ENCODE measurements around the gene RPL11. TPM values are rescaled to one million over a fixed set of nuclear protein-coding genes. Genes with fewer than 3 reads are reported as not detected.

Gene RPL11
- total RNA-seq, 3 donors from 2014 or later (not counting 1 experiment from before 2014, with no cell fraction given) = 609 to 795 (median 740) TPM

DNA sequence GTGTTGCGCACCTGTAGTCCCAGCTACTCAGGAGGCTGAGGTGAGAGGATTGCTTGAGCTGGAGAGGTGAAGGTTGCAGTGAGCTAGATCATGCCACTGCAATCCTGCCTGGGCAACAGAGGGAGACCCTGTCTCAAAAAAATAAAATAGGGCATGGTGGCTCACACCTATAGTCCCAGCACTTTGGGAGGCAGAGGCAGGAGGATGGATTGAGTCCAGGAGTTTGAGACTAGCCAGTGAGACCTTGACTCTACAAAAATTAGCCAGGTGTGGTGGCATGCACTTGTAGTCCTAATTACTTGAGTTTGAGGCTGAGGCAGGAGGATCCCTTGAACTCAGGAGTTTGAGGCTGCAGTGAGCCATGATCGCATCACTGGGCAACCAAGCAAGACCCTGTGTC is 9.7 kb downstream of the RPL11 start:
- Histone ChIP-seq H3K4me3 (ENCODE audit: low read length) (no peak overlapping the region), H3K27me3 (ENCODE audit: control insufficient read depth, insufficient read depth, low read length) (no peaks in the 10 kb centered on the region), H3K9me3 (ENCODE audit: control insufficient read depth, insufficient read depth, low read length) (no peaks in the 10 kb centered on the region), H3K36me3 (ENCODE audit: control insufficient read depth, insufficient read depth, low read length) (peaks cover 43% of the 10 kb centered on the region), H3K4me1 (ENCODE audit: control insufficient read depth, insufficient read depth, low read length) (peaks cover 2% of the 10 kb centered on the region), H3K27ac (ENCODE audit: low read length) (no peak overlapping the region)
- Mint-ChIP-seq H3K4me1 (peaks cover 23 to 24% of the 10 kb centered on the region in 2 donors), H3K27me3 (ENCODE audit: low read depth in 2 of 2) (no peaks in the 10 kb centered on the region), H3K36me3 (no peaks in the 10 kb centered on the region), H3K9me3 (no peaks in the 10 kb centered on the region), H3K4me3 (no peak overlapping the region), H3K27ac (no peak overlapping the region)
- ATAC-seq (no peak), DNase-seq (no peak)
- intact Hi-C loops (cut with micrococcal nuclease) = no loop called here
- 98% methylated on average over 2 of the region's 2 CpGs for WGBS (ENCODE audit: insufficient coverage)
- TF ChIP-seq, protein P1, sequence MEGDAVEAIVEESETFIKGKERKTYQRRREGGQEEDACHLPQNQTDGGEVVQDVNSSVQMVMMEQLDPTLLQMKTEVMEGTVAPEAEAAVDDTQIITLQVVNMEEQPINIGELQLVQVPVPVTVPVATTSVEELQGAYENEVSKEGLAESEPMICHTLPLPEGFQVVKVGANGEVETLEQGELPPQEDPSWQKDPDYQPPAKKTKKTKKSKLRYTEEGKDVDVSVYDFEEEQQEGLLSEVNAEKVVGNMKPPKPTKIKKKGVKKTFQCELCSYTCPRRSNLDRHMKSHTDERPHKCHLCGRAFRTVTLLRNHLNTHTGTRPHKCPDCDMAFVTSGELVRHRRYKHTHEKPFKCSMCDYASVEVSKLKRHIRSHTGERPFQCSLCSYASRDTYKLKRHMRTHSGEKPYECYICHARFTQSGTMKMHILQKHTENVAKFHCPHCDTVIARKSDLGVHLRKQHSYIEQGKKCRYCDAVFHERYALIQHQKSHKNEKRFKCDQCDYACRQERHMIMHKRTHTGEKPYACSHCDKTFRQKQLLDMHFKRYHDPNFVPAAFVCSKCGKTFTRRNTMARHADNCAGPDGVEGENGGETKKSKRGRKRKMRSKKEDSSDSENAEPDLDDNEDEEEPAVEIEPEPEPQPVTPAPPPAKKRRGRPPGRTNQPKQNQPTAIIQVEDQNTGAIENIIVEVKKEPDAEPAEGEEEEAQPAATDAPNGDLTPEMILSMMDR (IDR thresholded peaks at IDR 0.05) = no peak

DNA sequence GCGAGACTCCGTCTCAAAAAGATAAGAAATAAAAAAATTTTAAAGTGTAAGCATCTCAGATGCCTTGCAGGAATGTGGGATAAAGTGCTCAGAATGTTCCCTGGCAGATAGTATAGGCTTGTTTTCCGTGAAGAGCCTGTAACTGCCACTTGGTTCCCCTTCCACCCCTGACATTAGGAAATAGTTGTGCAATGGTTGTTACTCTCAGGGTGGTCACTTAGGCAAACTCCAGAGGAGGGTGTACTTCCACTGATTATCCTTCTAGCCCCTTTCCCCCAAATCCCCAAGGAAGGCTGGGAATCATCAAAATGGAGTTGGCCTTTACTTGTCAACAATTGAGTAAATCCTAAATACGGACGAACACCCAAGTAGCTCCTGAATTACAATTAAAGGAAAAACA is 10.4 kb downstream of the RPL11 start:
- peaks cover 2% of the 10 kb centered on the region for H3K4me1 ChIP-seq (ENCODE audit: control insufficient read depth, insufficient read depth, low read length)
- Mint-ChIP-seq H3K27ac (no peak overlapping the region), H3K4me3 (no peak overlapping the region), H3K36me3 (no peaks in the 10 kb centered on the region), H3K4me1 (peaks cover 16 to 19% of the 10 kb centered on the region in 2 donors), H3K9me3 (no peaks in the 10 kb centered on the region), H3K27me3 (ENCODE audit: low read depth in 2 of 2) (no peaks in the 10 kb centered on the region)
- TF ChIP-seq, protein P1 (IDR thresholded peaks at IDR 0.05) = no peak
- intact Hi-C loops (cut with micrococcal nuclease) = no loop called here
- no peaks in the 10 kb centered on the region for H3K27me3 ChIP-seq (ENCODE audit: control insufficient read depth, insufficient read depth, low read length)
- H3K27ac ChIP-seq (ENCODE audit: low read length) = no peak overlapping the region
- ATAC-seq (no peak), DNase-seq (no peak)
- H3K9me3 ChIP-seq (ENCODE audit: control insufficient read depth, insufficient read depth, low read length) = no peaks in the 10 kb centered on the region
- H3K36me3 ChIP-seq (ENCODE audit: control insufficient read depth, insufficient read depth, low read length) = peaks cover 36% of the 10 kb centered on the region
- H3K4me3 ChIP-seq (ENCODE audit: low read length) = no peak overlapping the region
- 94% methylated on average over 4 of the region's 5 CpGs for WGBS (ENCODE audit: insufficient coverage)

DNA sequence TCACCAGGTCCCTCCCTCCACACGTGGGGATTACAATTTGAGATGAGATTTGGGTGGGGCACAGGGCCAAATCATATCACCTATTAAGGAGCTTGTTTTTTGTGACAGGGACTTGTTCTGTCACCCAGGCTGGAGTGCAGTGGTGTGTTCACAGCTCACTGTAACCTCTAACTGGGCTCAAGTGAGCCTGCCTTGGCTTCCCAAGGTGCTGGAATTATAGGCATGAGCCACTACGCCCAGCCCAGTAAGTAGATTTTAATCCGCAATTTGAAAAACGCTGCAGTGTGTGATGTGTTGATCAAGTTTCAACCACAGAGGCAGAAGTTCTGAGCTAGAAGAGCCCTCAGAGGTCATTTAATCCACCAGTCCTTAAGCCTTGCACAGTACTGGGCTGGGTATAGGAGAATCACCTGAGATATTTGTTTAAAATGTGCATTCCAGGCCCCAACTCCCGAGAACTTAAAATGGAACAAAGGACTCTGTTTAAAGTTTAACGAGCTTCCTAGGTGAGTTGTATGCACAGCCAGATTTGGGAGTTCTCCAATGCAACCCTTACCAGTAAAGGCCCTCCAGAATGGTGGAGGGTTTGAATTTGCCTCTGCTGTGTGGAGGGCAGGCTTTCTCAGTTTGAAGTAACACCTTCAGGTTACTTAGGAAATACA is 13.4 kb downstream of the RPL11 start:
- H3K4me3 Mint-ChIP-seq = no peak overlapping the region
- Histone ChIP-seq H3K9me3 (ENCODE audit: control insufficient read depth, insufficient read depth, low read length) (no peaks in the 10 kb centered on the region), H3K27me3 (ENCODE audit: control insufficient read depth, insufficient read depth, low read length) (no peaks in the 10 kb centered on the region), H3K27ac (ENCODE audit: low read length) (no peak overlapping the region), H3K36me3 (ENCODE audit: control insufficient read depth, insufficient read depth, low read length) (peaks cover 9% of the 10 kb centered on the region), H3K4me1 (ENCODE audit: control insufficient read depth, insufficient read depth, low read length) (no peaks in the 10 kb centered on the region), H3K4me3 (ENCODE audit: low read length) (no peak overlapping the region)
- intact Hi-C loops (cut with micrococcal nuclease) = no loop called here
- no peaks in the 10 kb centered on the region for H3K27me3 Mint-ChIP-seq (ENCODE audit: low read depth in 2 of 2)
- ATAC-seq = no peak
- TF ChIP-seq, protein P1 (IDR thresholded peaks at IDR 0.05) = no peak
- H3K36me3 Mint-ChIP-seq = no peaks in the 10 kb centered on the region
- DNase-seq = no peak
- no peaks in the 10 kb centered on the region for H3K9me3 Mint-ChIP-seq
- peaks cover 0 to 21% of the 10 kb centered on the region in 2 donors for H3K4me1 Mint-ChIP-seq
- H3K27ac Mint-ChIP-seq = no peak overlapping the region
- WGBS (ENCODE audit: insufficient coverage) = 95% methylated on average over 5 of the region's 6 CpGs

DNA sequence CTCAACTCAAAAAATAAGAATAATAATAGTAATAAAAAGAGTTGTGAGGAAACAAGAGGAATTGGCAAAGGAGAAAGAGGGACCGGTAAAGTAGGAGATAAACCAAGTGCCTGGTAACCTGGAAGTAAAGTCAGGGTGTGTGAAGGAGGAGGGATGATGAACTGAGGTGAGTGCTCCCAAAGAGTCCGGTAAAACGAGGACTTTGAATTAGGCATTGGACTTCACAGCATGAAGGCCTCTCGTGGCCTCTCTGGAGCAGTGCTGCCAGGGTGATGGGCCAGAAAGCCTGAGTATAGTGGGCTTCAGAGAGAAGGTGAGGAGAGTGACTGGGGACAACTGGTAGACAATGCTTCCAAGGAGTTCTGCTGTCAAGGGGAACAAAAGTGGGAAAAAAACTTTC is 17.6 kb downstream of the RPL11 start:
- no peak for DNase-seq
- Histone ChIP-seq H3K27ac (ENCODE audit: low read length) (no peak overlapping the region), H3K36me3 (ENCODE audit: control insufficient read depth, insufficient read depth, low read length) (no peaks in the 10 kb centered on the region)

More for the DNA sequence above, 17.6 kb downstream of the RPL11 start:
- Histone ChIP-seq H3K9me3 (ENCODE audit: control insufficient read depth, insufficient read depth, low read length) (no peaks in the 10 kb centered on the region), H3K4me3 (ENCODE audit: low read length) (no peak overlapping the region), H3K27me3 (ENCODE audit: control insufficient read depth, insufficient read depth, low read length) (no peaks in the 10 kb centered on the region), H3K4me1 (ENCODE audit: control insufficient read depth, insufficient read depth, low read length) (no peaks in the 10 kb centered on the region)
- Mint-ChIP-seq H3K36me3 (no peaks in the 10 kb centered on the region), H3K4me3 (no peak overlapping the region), H3K27ac (peak overlapping the region in 1 of 2 donors; percentile 12), H3K27me3 (ENCODE audit: low read depth in 2 of 2) (no peaks in the 10 kb centered on the region), H3K4me1 (peaks cover 6 to 18% of the 10 kb centered on the region in 2 donors), H3K9me3 (no peaks in the 10 kb centered on the region)
- 96% methylated on average over 4 of the region's 4 CpGs for WGBS (ENCODE audit: insufficient coverage)
- ATAC-seq = no peak
- intact Hi-C loops (cut with micrococcal nuclease) = no loop called here
- TF ChIP-seq, protein P1 (IDR thresholded peaks at IDR 0.05) = no peak
